GM21619 (cell line): Measurements from ENCODE around the gene SPDYE3.
"Not testable (repeated sequence)": the region's sequence is repeated elsewhere in the genome, so short reads cannot be mapped to it uniquely, and the experiment has no call there.

ENCODE experiments used
- ATAC-seq: cut with Tn5 transposase; IDR thresholded peaks from one replicate; pipeline ENCODE4 v1.9.1; 2021; ENCODE audit not compliant: unreplicated experiment

Gene SPDYE3

GRCh38 chr7:100287191-100287969, 20.1 kb upstream of the SPDYE3 start:
- not testable (repeated sequence) for ATAC-seq

DNA sequence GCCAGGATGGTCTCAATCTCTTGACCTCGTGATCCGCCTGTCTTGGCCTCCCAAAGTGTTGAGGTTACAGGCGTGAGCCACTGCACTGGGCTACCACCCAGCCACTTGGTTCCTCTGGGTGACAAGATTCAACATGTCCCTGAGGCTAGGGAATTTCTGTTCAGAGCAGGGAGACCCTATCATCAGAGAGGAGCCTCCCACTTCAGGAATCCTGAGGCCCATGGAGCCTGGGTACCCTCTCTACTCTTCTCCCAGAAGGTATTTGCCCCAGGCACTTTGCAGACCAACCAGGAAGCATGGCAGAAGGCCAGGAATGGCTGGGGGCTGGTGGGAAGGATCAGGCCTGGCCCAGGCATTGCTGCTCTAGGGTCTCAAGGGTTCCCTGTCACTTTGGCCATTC, 19.2 kb upstream of the SPDYE3 start:
- ATAC-seq: not testable (repeated sequence)

GRCh38 chr7:100292162-100292561, 15.3 kb upstream of the SPDYE3 start:
- ATAC-seq: not testable (repeated sequence)

- ATAC-seq: not testable (repeated sequence)
Observed at GRCh38 chr7:100295269-100295668, 12.2 kb upstream of the SPDYE3 start.

DNA sequence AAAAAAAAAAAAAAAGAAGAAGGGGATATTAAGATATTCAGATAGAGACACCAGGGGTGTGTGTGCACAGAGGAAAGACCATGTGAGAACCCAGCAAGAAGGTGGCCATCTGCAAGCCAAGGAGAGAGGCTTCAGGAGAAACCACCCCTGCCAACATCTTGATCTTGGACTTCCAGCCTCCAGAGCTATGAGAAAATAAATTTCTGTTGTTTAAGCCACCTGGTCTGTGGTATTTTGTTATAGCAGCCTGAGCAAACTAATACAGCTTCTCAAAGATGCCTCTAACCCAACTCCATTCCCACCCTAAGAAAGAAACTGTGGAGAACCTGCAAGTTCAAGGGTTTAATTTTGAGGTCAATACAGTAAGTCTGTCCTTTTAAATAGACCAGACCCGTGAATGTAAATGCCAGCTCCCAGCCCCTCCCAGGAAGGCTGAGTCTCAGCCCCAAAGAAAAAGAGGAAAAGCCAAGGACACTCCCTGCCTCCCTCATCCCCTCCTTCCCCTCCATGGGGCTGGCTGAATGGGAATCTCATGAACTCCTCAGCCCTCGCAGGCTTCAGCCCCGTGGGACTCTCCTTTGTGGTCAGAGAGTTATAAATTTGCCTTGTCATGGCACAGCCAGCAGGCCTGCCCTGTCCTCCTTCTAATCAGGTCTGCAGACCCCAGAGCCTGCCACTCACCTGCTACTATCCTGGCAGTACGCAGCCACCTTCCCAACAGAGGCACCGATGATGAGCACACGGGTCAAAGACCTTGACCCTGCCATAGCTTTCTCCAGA, 9.5 kb upstream of the SPDYE3 start:
- not testable (repeated sequence) for ATAC-seq

GRCh38 chr7:100298632-100298895, 8.9 kb upstream of the SPDYE3 start:
- not testable (repeated sequence) for ATAC-seq

DNA sequence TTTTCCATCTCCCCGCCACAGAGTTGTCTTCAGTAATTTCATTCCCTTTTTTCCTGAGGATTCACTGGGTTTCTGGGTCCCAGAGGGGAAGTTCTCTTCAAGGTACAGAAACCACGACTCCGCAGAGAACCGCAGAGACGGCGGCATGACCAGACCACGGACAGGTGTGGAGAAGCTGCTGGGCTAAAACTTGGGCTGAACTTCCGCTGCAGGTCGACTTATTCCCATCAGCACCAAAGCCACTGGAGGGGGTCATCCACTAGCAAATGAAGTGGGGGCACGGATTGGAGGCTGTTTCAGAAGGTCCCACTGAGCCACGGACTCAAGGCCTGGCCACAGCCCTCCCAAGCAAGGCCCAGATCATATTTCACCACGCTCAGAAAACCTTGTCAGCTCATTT, 3.0 kb upstream of the SPDYE3 start:
- not testable (repeated sequence) for ATAC-seq

GRCh38 chr7:100318329-100318728, 10.8 kb downstream of the SPDYE3 start:
- not testable (repeated sequence) for ATAC-seq

GRCh38 chr7:100321648-100322047, 14.1 kb downstream of the SPDYE3 start:
- ATAC-seq: not testable (repeated sequence)

DNA sequence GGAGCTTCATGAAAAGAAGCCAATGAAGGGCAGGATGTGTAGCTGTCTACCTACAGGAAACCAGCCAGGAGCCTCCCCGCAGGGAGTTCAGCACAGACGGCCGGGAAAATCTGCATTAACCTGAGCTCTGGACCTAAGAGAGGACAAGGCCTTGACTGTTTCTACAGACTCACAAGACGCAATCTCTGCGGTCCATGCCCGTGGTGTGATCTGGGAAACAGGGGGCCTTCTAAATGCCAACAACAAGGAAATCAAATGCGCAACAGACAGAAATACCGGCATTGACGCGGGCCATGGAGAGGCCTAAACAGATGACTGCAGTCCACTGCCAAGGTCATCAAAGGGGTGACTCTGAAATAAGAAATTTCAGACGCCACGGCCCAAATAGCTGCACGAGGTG, 16.7 kb downstream of the SPDYE3 start:
- ATAC-seq: not testable (repeated sequence)

- not testable (repeated sequence) for ATAC-seq
Observed at GRCh38 chr7:100325671-100326070, 18.2 kb downstream of the SPDYE3 start.

- ATAC-seq: not testable (repeated sequence)
Observed at GRCh38 chr7:100326914-100327313, 19.4 kb downstream of the SPDYE3 start.

DNA sequence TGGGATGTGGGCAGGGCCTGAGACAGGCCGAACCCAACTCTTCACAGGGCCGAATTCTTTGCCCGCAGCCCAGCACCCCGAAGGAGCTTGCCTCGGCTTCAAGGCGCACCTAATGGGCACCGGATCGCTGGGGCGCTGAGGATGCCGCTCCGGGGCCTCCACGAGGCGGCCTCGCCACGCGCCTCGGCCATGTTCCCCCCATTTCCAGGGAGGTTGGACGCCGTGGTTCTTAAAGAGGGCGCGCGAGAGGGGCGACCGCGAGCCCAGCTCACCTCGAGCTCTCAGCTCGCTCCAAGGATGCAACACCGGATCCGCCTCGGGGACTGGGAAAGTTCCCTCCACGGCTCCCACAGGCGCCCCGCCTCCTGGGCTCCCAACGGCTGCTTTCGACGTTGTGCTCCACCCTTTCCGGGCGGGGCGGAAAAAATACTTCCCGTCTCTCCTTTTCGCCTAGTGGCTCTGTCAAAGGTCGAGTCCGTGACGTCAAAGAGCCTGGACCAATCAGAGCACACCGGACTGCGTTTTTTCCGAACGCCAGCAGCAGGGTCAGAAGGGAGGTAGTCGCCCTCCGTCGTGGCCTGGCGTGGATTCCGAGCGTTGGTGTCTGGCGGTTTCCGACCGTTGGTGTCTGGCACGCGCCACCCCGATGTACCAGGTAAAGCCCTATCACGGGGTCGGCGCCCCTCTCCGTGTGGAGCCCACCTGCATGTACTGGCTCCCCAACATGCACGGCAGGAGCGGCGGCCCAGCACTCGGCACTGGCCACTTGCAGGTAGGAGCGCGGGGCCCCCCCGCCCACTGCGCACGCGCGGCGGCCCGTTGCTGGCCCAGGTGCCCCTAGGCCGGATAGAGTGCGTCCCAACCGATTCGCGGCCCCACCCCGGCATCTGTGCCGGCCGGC, 28.3 kb downstream of the SPDYE3 start:
- ATAC-seq: peak; percentile 94

- not testable (repeated sequence) for ATAC-seq
Observed at GRCh38 chr7:100338083-100338696, 30.7 kb downstream of the SPDYE3 start.

DNA sequence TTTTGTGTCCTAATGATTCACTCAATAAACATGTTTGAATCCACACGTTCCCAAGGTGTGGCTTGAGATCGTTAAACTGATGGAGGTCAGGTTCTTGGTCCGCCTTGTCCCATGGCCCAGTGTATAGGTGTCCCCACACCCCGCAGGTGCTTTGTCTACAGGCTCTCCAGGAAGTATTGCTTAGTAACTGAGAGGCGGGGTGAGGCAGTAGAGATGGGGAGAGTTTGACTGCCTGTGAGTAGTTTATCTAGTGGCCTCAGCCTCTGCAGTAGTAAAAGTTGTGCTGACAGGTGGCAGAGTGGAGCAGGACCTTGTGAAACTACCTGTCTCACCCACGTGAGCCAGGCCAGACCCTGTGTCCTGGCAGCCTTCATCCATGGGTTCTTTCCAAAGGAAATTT, 33.8 kb downstream of the SPDYE3 start:
- ATAC-seq: not testable (repeated sequence)

- no peak for ATAC-seq
Observed at GRCh38 chr7:100342765-100343164, 35.3 kb downstream of the SPDYE3 start.

GRCh38 chr7:100344124-100344559, 36.6 kb downstream of the SPDYE3 start:
- ATAC-seq: not testable (repeated sequence)

- ATAC-seq: peak; percentile 74
Observed at GRCh38 chr7:100344560-100345287, 37.2 kb downstream of the SPDYE3 start.

GRCh38 chr7:100345288-100345672, 37.8 kb downstream of the SPDYE3 start:
- peak; percentile 29 for ATAC-seq

- ATAC-seq: no peak
Observed at GRCh38 chr7:100346921-100347320, 39.4 kb downstream of the SPDYE3 start.
